MM.1S (cell line): ENCODE data around the gene CUL2.

Experiments
- DNase-seq: peaks from one replicate; pipeline ENCODE4 v3.0.0-alpha.2; 2015
- H2AFZ ChIP-seq: fragments of 300-600 bp; sonication (generic); 2 replicates; pipeline ENCODE4 v1.6.0; 2016; ENCODE audit warnings: antibody characterized with exemption, low read length
- H3F3A ChIP-seq: fragments of 300-600 bp; sonication (generic); 2 replicates; pipeline ENCODE4 v1.6.1; 2016; ENCODE audit warnings: mild to moderate bottlenecking, antibody characterized with exemption, low read length, moderate library complexity, mixed read lengths; ENCODE audit not compliant: insufficient read depth
- H3K27ac ChIP-seq: fragments of 300-600 bp; sonication (generic); 2 replicates; pipeline ENCODE4 v1.5.1; 2016; ENCODE audit warnings: mild to moderate bottlenecking, low read length
- H3K27me3 ChIP-seq: fragments of 300-600 bp; sonication (generic); replicated peaks from 2 replicates; pipeline ENCODE4 v1.6.0; 2016; ENCODE audit warnings: low read length; ENCODE audit not compliant: insufficient read depth
- H3K36me3 ChIP-seq: fragments of 300-600 bp; sonication (generic); replicated peaks from 2 replicates; pipeline ENCODE4 v1.6.1; 2016; ENCODE audit warnings: mild to moderate bottlenecking, low read length, mixed read lengths; ENCODE audit not compliant: insufficient read depth
- H3K4me1 ChIP-seq: fragments of 300-600 bp; sonication (generic); 2 replicates; pipeline ENCODE4 v1.6.1; 2016; ENCODE audit warnings: low read length, mixed read lengths
- H3K4me2 ChIP-seq: fragments of 300-600 bp; sonication (generic); 2 replicates; pipeline ENCODE4 v1.6.0; 2016; ENCODE audit warnings: low read depth, low read length
- H3K4me3 ChIP-seq: fragments of 300-600 bp; sonication (generic); 2 replicates; pipeline ENCODE4 v1.5.1; 2016; ENCODE audit warnings: low read length, mixed read lengths
- H3K79me2 ChIP-seq: fragments of 300-600 bp; sonication (generic); 2 replicates; pipeline ENCODE4 v1.6.1; 2016; ENCODE audit warnings: mixed run types, low read length, mixed read lengths
- H3K9ac ChIP-seq: fragments of 300-600 bp; sonication (generic); 2 replicates; pipeline ENCODE4 v1.6.1; 2016; ENCODE audit warnings: low read length, mixed read lengths
- H3K9me2 ChIP-seq: fragments of 300-600 bp; sonication (generic); replicated peaks from 2 replicates; pipeline ENCODE4 v1.6.1; 2016; ENCODE audit warnings: mild to moderate bottlenecking, low read length, mixed read lengths; ENCODE audit not compliant: insufficient read depth
- H3K9me3 ChIP-seq: fragments of 300-600 bp; sonication (generic); replicated peaks from 2 replicates; pipeline ENCODE4 v1.6.1; 2016; ENCODE audit warnings: mild to moderate bottlenecking, low read length, mixed read lengths; ENCODE audit not compliant: insufficient read depth
- H4K20me1 ChIP-seq: fragments of 300-600 bp; sonication (generic); 2 replicates; pipeline ENCODE4 v1.6.1; 2016; ENCODE audit warnings: mild to moderate bottlenecking, low read length, moderate library complexity, mixed read lengths; ENCODE audit not compliant: insufficient read depth
- EZH2 ChIP-seq: fragments of 300-600 bp; sonication (generic); optimal IDR thresholded peaks from 2 replicates; pipeline ENCODE3; 2017; ENCODE audit warnings: low read depth, mild to moderate bottlenecking, antibody characterized with exemption, low read length, mixed read lengths
- EZH2phosphoT487 ChIP-seq: fragments of 300-600 bp; sonication (generic); IDR thresholded peaks from 2 replicates; pipeline ENCODE4 v1.6.1; 2018; ENCODE audit warnings: antibody characterized with exemption, low read length
- TF ChIP-seq, protein P1 (sequence below): fragments of 300-600 bp; sonication (generic); IDR thresholded peaks from 2 replicates; pipeline ENCODE4 v1.5.1; 2016; ENCODE audit warnings: antibody characterized with exemption, low read length, mixed read lengths

CUL2 gene

DNA sequence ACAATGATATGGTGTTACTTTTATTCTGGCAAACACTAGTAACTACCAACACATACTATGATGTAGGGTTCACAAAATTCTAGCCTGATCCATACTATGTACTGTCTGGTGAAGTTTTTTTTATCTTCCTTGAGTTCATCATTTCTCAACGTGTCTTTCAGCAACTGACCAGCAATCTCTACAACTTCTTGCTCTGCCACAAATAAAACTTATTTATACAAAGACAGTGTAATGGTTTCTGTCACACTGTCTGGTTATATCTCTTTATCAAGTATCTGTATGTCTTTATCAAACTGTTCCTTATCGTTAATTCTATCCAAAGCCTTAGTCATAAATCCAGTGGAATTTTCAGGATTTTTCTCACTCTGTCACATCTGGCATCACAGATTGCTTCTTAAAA lies 69.7 kb downstream of the CUL2 start:
- H3K27me3 ChIP-seq, result no peaks in the 10 kb centered on the region
- DNase-seq, result no peak
- no peak overlapping the region for H3K4me2 ChIP-seq
- TF ChIP-seq, protein P1, sequence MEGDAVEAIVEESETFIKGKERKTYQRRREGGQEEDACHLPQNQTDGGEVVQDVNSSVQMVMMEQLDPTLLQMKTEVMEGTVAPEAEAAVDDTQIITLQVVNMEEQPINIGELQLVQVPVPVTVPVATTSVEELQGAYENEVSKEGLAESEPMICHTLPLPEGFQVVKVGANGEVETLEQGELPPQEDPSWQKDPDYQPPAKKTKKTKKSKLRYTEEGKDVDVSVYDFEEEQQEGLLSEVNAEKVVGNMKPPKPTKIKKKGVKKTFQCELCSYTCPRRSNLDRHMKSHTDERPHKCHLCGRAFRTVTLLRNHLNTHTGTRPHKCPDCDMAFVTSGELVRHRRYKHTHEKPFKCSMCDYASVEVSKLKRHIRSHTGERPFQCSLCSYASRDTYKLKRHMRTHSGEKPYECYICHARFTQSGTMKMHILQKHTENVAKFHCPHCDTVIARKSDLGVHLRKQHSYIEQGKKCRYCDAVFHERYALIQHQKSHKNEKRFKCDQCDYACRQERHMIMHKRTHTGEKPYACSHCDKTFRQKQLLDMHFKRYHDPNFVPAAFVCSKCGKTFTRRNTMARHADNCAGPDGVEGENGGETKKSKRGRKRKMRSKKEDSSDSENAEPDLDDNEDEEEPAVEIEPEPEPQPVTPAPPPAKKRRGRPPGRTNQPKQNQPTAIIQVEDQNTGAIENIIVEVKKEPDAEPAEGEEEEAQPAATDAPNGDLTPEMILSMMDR, result no peak
- TF ChIP-seq EZH2 (no peak), EZH2phosphoT487 (no peak)
- no peaks in the 10 kb centered on the region for H3K9me3 ChIP-seq
- H3K9me2 ChIP-seq, result no peaks in the 10 kb centered on the region
- H3F3A ChIP-seq, result no peaks in the 10 kb centered on the region
- no peaks in the 10 kb centered on the region for H4K20me1 ChIP-seq
- no peaks in the 10 kb centered on the region for H3K36me3 ChIP-seq
- H3K79me2 ChIP-seq, result no peaks in the 10 kb centered on the region
- no peak overlapping the region for H3K4me3 ChIP-seq
- H3K9ac ChIP-seq, result no peak overlapping the region
- no peak overlapping the region for H3K27ac ChIP-seq
- H2AFZ ChIP-seq, result no peak overlapping the region
- H3K4me1 ChIP-seq, result no peaks in the 10 kb centered on the region

DNA sequence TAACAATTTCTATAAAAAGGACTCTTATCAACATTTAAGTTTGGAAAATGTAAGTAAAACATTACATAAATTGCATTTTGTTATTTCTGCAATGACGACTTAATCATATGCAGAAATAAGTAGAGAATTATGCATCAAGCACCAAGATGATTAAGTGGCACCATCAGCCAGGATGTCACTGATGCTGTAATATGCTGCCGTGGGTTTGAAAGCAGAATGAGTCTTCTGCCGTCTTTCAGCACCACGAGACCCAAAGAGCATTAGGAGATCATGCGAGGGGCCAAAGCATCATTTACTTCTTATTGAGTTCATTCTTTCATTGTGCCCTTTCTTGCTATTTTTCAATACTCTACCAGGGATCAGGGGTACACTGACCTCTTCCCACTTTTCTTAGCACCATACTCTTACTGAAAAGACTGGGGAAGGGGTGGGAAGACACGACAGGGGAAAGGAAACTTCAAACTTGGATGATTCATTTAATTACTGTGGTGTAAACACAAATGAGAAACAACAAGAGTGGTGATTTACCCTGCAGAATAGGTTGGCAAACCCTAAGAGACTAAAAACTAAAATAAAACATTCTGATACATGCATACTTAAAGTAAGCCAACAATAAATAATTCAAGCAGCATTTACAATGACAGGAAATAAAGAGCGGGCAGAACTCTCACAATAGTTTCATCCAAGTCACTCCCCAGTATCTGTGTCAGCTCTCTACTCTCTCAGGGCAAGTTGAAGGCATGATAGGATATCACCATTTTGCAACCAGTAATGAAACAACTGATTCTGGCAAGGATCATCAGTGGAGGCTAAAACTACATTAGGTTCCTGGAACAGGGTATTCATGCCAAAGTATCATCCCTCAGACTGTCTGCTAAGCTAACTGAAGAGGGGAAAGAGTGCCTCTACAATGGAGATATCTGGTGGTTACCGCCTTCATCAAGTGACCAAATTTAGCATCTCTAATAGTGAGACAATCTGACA lies 70.8 kb downstream of the CUL2 start:
- Histone ChIP-seq H3K79me2 (no peaks in the 10 kb centered on the region), H3F3A (no peaks in the 10 kb centered on the region), H3K4me2 (no peak overlapping the region), H3K27ac (no peak overlapping the region), H3K36me3 (no peaks in the 10 kb centered on the region), H4K20me1 (no peaks in the 10 kb centered on the region), H3K4me3 (no peak overlapping the region), H3K4me1 (no peaks in the 10 kb centered on the region), H3K27me3 (no peaks in the 10 kb centered on the region), H3K9ac (no peak overlapping the region), H2AFZ (no peak overlapping the region), H3K9me2 (no peaks in the 10 kb centered on the region), H3K9me3 (no peaks in the 10 kb centered on the region)
- DNase-seq, result no peak
- TF ChIP-seq EZH2 (no peak), EZH2phosphoT487 (no peak)
- TF ChIP-seq, protein P1, result no peak

DNA sequence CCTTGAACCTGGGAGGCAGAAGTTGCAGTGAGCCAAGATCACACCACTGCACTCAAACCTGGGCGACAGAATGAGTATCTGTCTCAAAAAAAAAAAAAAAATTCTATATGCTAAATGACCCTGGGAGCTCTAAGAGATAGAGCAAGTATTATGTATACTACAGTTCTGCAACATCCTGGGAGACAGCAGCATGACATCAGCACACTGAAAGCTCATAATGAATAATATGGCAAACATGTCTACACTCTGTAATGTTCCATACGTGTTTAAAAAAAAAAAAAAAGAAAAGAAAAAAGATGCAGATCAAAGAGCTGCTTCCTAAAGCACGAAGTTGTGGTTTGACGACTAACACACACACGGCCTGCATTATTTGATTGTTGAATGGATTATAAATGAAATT lies 72.5 kb downstream of the CUL2 start:
- TF ChIP-seq EZH2phosphoT487, result no peak
- TF ChIP-seq, protein P1, result no peak
- TF ChIP-seq EZH2, result no peak
- Histone ChIP-seq H4K20me1 (no peaks in the 10 kb centered on the region), H3K79me2 (no peaks in the 10 kb centered on the region), H2AFZ (no peak overlapping the region), H3K4me1 (no peaks in the 10 kb centered on the region), H3K27ac (no peak overlapping the region), H3K9me2 (no peaks in the 10 kb centered on the region), H3K27me3 (no peaks in the 10 kb centered on the region), H3K4me3 (no peak overlapping the region), H3F3A (no peaks in the 10 kb centered on the region), H3K9ac (no peak overlapping the region), H3K9me3 (no peaks in the 10 kb centered on the region), H3K36me3 (peaks cover 2% of the 10 kb centered on the region; the same call in 1 of the 2 replicates), H3K4me2 (no peak overlapping the region)
- no peak for DNase-seq
